GM12878 (cell line): ENCODE data around the gene ZNF548. TPM values are rescaled to one million over a fixed set of nuclear protein-coding genes. Genes with fewer than 3 reads are reported as not detected.

Experiments used
- ATF3 ChIP-seq: IDR thresholded peaks from 2 replicates; pipeline ENCODE4 v1.6.1; 2011; ENCODE audit warnings: low read depth, mild to moderate bottlenecking, low read length, moderate library complexity, borderline replicate concordance; ENCODE audit errors: extremely low read depth
- BCL3 ChIP-seq: IDR thresholded peaks from 2 replicates; pipeline ENCODE4 v1.6.1; 2011; ENCODE audit warnings: borderline replicate concordance, low read depth, mild to moderate bottlenecking, moderate library complexity, low read length; ENCODE audit not compliant: insufficient read depth, poor library complexity, severe bottlenecking
- CBFB ChIP-seq: IDR thresholded peaks from 2 replicates; pipeline ENCODE4 v1.6.1; 2016; ENCODE audit warnings: antibody characterized with exemption, low read depth
- CEBPB ChIP-seq, 2 experiments: fragments of 150-350 bp in 1 of 2; IDR thresholded peaks; 2 replicates each; pipeline ENCODE4 v1.6.1; 2012 to 2014; ENCODE audit warnings: low read depth in 2 of 2, low read length in 2 of 2, borderline replicate concordance in 1 of 2, inconsistent platforms in 1 of 2
- DPF2 ChIP-seq: fragments of 450-650 bp; IDR thresholded peaks from 2 replicates; pipeline ENCODE4 v1.6.1; 2017; ENCODE audit warnings: mild to moderate bottlenecking
- EZH2 ChIP-seq: IDR thresholded peaks from 2 replicates; pipeline ENCODE4 v1.6.1; 2012; ENCODE audit warnings: low read depth, mild to moderate bottlenecking, control low read depth, inconsistent platforms, low read length, borderline replicate concordance; ENCODE audit not compliant: control insufficient read depth
- FOXM1 ChIP-seq: IDR thresholded peaks from 2 replicates; pipeline ENCODE4 v1.6.1; 2012; ENCODE audit warnings: low read depth, mild to moderate bottlenecking, inconsistent platforms, low read length, moderate library complexity
- HCFC1 ChIP-seq: fragments of 150-350 bp; IDR thresholded peaks from 2 replicates; pipeline ENCODE4 v1.6.1; 2014; ENCODE audit warnings: low read length
- HDGF ChIP-seq: fragments of 450-650 bp; IDR thresholded peaks from 2 replicates; pipeline ENCODE4 v1.6.1; 2016; ENCODE audit warnings: antibody characterized with exemption
- KAT2A ChIP-seq: conservative IDR thresholded peaks from 2 replicates; pipeline ENCODE4 v1.6.1; 2011; ENCODE audit warnings: low read depth, low read length; ENCODE audit not compliant: control insufficient read depth
- MEF2B ChIP-seq: fragments of 450-650 bp; IDR thresholded peaks from 2 replicates; pipeline ENCODE4 v1.6.1; 2018; ENCODE audit warnings: mild to moderate bottlenecking, moderate library complexity; ENCODE audit not compliant: partially characterized antibody, poor library complexity, severe bottlenecking
- MTA2 ChIP-seq: fragments of 450-650 bp; IDR thresholded peaks from 2 replicates; pipeline ENCODE4 v1.6.1; 2016; ENCODE audit warnings: low read depth, mild to moderate bottlenecking, moderate library complexity
- POLR2A ChIP-seq: IDR thresholded peaks from 2 replicates; pipeline ENCODE4 v1.6.1; 2011; ENCODE audit warnings: low read depth, mild to moderate bottlenecking, low read length
- PRDM15 ChIP-seq: fragments of 450-650 bp; formaldehyde crosslinking; IDR thresholded peaks from 2 replicates; pipeline ENCODE4 v1.4.0; 2020; ENCODE audit warnings: mild to moderate bottlenecking, moderate library complexity
- RBBP5 ChIP-seq: fragments of 200-600 bp; sonication (generic); conservative IDR thresholded peaks from 2 replicates; pipeline ENCODE4 v1.6.1; 2016
- RCOR1 ChIP-seq: conservative IDR thresholded peaks from 2 replicates; pipeline ENCODE4 v1.6.1; 2012; ENCODE audit warnings: low read depth, low read length, improper control_type of control experiment
- SMAD1 ChIP-seq: fragments of 450-650 bp; IDR thresholded peaks from 2 replicates; pipeline ENCODE4 v1.6.1; 2018; ENCODE audit warnings: mild to moderate bottlenecking, low read depth; ENCODE audit not compliant: partially characterized antibody
- SMC3 ChIP-seq: IDR thresholded peaks from 2 replicates; pipeline ENCODE4 v1.6.1; 2011; ENCODE audit warnings: low read length, improper control_type of control experiment, borderline replicate concordance
- SP1 ChIP-seq: IDR thresholded peaks from one replicate; pipeline ENCODE4 v1.6.1; 2011; ENCODE audit warnings: low read depth, low read length
- SREBF1 ChIP-seq: IDR thresholded peaks from 2 replicates; pipeline ENCODE4 v1.6.1; 2012; ENCODE audit warnings: mild to moderate bottlenecking, low read length
- STAT1 ChIP-seq: fragments of 450-650 bp; conservative IDR thresholded peaks from 2 replicates; pipeline ENCODE4 v1.6.1; 2014; ENCODE audit warnings: antibody characterized with exemption, mild to moderate bottlenecking
- USF2 ChIP-seq: IDR thresholded peaks from 2 replicates; pipeline ENCODE4 v1.6.1; 2011; ENCODE audit warnings: low read depth, low read length, improper control_type of control experiment, borderline replicate concordance
- ZNF24 ChIP-seq: fragments of 450-650 bp; IDR thresholded peaks from 2 replicates; pipeline ENCODE4 v1.6.1; 2017; ENCODE audit warnings: antibody characterized with exemption, mild to moderate bottlenecking
- polyA plus RNA-seq, 11 experiments: library from polyadenylated mRNA; depleted of rRNA in 4 of 11; unstranded in 6 of 11; stranded (reverse) in 5 of 11; fragments of >200 nt; fragmentation: Nextera tagmentation in 4 of 11; fragmentation: Illumina TruSeq in 1 of 11; extraction: Ambion mirVana in 4 of 11; extraction: Trizol in 1 of 11; gene quantifications; 1 replicate in 1 of 11; 2 replicates in 10 of 11; pipeline versions ENCODE4 v1.2.1 to v1.2.3, GENCODE V29; 2011 to 2016; ENCODE audit warnings: inconsistent platforms in 2 of 11, missing spikeins in 2 of 11, low read depth in 1 of 11
- total RNA-seq, 4 experiments: library from RNA; depleted of rRNA in 3 of 4; stranded (reverse); fragments of >200 nt in 3 of 4; fragmentation: Illumina TruSeq in 1 of 4; extraction: Trizol in 1 of 4; gene quantifications; 2 replicates each; pipeline versions ENCODE4 v1.2.1 to v1.2.3, GENCODE V29; 2013 to 2021

The ZNF548 gene
- total and polyA plus RNA-seq, 10 of the 15 experiments (the other 5 are each of a cell fraction or from before 2014, with no cell fraction given): 3.9 to 44.8 (median 16.5) TPM

GRCh38 chr19:57435062-57435978, 45.7 kb downstream of the ZNF548 start, which contains the start of gene ZNF749 (continued):
- TF ChIP-seq PRDM15: no peak
- TF ChIP-seq POLR2A: peak; percentile 71
- no peak for TF ChIP-seq CEBPB (IDR thresholded peaks at IDR 0.05; ENCODE audit: borderline replicate concordance in 1 of 2, low read depth in 2 of 2, low read length in 2 of 2)
- no peak for TF ChIP-seq ZNF24
- TF ChIP-seq ATF3: no peak
- TF ChIP-seq DPF2: no peak
- TF ChIP-seq SMC3: no peak
- TF ChIP-seq HCFC1: peak; percentile 99
- TF ChIP-seq KAT2A: no peak
- peak; percentile 44; the same call in 1 of the 2 replicates for TF ChIP-seq CBFB
- TF ChIP-seq EZH2: no peak
- TF ChIP-seq SREBF1: peak; percentile 87
- TF ChIP-seq RCOR1: no peak
- no peak for TF ChIP-seq MTA2
- TF ChIP-seq USF2: no peak
- TF ChIP-seq SP1: peak; percentile 62
- TF ChIP-seq SMAD1: no peak
- no peak for TF ChIP-seq HDGF
- TF ChIP-seq MEF2B: no peak
- TF ChIP-seq FOXM1: no peak
- 0 out of 2 replicates have a peak, but pooled peaks have one; percentile 56 for TF ChIP-seq STAT1
- TF ChIP-seq RBBP5: no peak
- TF ChIP-seq BCL3: no peak
